Activated B cell treated with CpG ODN at 0.5 μM for 24 hours (primary cell): Measurements from ENCODE around the gene MCF2L. TPM values are rescaled to one million over a fixed set of nuclear protein-coding genes. Genes with fewer than 3 reads are reported as not detected.

ENCODE experiments used
- ATAC-seq: fragments of 200-7000 bp; cut with Tn5 transposase; one replicate; pipeline ENCODE4 v1.10.0; 2021; ENCODE audit warnings: low read depth, mild to moderate bottlenecking, moderate library complexity
- CTCF ChIA-PET: fragments of 350-600 bp; sonication (Branson Sonifier 250); formaldehyde crosslinking; loops from one replicate; lab custom pipeline; 2021; ENCODE audit warnings: antibody characterized with exemption; lab: Charles Lee
- POLR2A ChIA-PET: fragments of 350-600 bp; sonication (Branson Sonifier 250); formaldehyde crosslinking; loops from one replicate; lab custom pipeline; 2021; ENCODE audit warnings: antibody characterized with exemption; lab: Charles Lee
- DNase-seq: peaks from one replicate; pipeline ENCODE4 v3.0.0; 2022
- H3K27ac Mint-ChIP-seq: one replicate; pipeline ENCODE4 v1.8.0; 2020; ENCODE audit warnings: mixed read lengths
- H3K27me3 Mint-ChIP-seq: one replicate; pipeline ENCODE4 v1.8.0; 2021; ENCODE audit warnings: mixed read lengths
- H3K36me3 Mint-ChIP-seq: one replicate; pipeline ENCODE4 v1.8.0; 2021; ENCODE audit warnings: low read depth, mixed read lengths
- H3K4me1 Mint-ChIP-seq: one replicate; pipeline ENCODE4 v1.8.0; 2021; ENCODE audit warnings: mixed read lengths
- H3K4me3 Mint-ChIP-seq: one replicate; pipeline ENCODE4 v1.8.0; 2020; ENCODE audit warnings: mild to moderate bottlenecking, mixed read lengths
- H3K9me3 Mint-ChIP-seq: one replicate; pipeline ENCODE4 v1.8.0; 2020; ENCODE audit warnings: mixed read lengths
- intact Hi-C: fragments of 100-400 bp; cut with micrococcal nuclease; formaldehyde crosslinking; loops from one replicate; pipeline ENCODE4 v1.15.1; 2024
- total RNA-seq: library from RNA; stranded (reverse); gene quantifications from 2 replicates; pipeline ENCODE4 v1.2.3, GENCODE V29; 2022
- TF ChIP-seq, protein P1 (sequence below): fragments of 200-600 bp; IDR thresholded peaks from one replicate; pipeline ENCODE4 v1.8.0; 2022; ENCODE audit warnings: antibody characterized with exemption, mild to moderate bottlenecking

Gene MCF2L
- total RNA-seq, 1 donor from 2014 or later = 3.4 TPM

DNA sequence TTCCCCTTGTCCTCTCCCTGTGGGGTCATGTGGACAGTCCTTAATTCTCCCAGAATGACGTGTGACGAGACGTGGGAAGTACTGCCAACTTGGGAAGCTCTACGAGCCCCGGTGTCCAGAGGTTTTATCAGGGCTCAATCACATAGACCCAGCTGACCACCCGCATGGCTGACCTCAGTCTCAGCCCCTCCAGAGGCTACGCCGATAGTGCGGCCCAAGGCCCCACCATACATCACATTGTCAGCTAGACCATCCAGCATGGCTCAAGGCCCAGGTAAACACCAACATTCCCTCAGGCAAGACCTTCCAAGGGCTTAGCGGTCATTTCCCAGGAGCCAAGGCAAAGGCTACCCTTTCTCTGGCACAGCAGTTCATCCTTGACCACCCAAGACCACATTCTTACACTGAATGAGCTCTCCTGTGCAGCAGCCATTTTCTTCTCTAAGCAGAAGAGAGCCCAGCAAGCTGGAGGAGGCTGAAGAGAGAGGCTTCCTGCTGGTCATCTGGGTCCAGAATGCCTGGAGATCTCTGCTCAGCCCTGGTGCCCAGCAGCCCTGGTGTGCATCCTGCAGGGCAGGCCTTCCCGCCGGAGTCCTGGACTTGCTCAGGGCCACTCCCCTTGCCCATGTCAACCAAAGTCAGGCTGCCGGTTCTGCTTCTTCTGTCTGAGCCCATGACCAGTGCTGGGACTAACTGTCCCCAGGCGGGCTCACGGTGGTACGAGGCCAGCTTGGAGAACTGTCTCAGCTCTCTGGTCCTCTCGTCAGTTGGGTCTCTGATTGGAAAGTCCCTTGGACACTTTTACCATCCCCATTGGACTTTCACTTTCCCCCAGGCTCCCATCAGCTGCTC, 145.7 kb downstream of the MCF2L start:
- intact Hi-C loops = no loop called here
- H3K9me3 Mint-ChIP-seq = no peaks in the 10 kb centered on the region
- no peak overlapping the region for H3K4me3 Mint-ChIP-seq
- ATAC-seq (no peak), DNase-seq (peak; percentile 2)
- no peak overlapping the region for H3K27ac Mint-ChIP-seq
- ChIA-PET POLR2A (no interaction called here), CTCF (no interaction called here)
- no peaks in the 10 kb centered on the region for H3K36me3 Mint-ChIP-seq
- H3K27me3 Mint-ChIP-seq = peaks cover 17% of the 10 kb centered on the region
- TF ChIP-seq, protein P1, sequence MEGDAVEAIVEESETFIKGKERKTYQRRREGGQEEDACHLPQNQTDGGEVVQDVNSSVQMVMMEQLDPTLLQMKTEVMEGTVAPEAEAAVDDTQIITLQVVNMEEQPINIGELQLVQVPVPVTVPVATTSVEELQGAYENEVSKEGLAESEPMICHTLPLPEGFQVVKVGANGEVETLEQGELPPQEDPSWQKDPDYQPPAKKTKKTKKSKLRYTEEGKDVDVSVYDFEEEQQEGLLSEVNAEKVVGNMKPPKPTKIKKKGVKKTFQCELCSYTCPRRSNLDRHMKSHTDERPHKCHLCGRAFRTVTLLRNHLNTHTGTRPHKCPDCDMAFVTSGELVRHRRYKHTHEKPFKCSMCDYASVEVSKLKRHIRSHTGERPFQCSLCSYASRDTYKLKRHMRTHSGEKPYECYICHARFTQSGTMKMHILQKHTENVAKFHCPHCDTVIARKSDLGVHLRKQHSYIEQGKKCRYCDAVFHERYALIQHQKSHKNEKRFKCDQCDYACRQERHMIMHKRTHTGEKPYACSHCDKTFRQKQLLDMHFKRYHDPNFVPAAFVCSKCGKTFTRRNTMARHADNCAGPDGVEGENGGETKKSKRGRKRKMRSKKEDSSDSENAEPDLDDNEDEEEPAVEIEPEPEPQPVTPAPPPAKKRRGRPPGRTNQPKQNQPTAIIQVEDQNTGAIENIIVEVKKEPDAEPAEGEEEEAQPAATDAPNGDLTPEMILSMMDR = no peak
- no peaks in the 10 kb centered on the region for H3K4me1 Mint-ChIP-seq

DNA sequence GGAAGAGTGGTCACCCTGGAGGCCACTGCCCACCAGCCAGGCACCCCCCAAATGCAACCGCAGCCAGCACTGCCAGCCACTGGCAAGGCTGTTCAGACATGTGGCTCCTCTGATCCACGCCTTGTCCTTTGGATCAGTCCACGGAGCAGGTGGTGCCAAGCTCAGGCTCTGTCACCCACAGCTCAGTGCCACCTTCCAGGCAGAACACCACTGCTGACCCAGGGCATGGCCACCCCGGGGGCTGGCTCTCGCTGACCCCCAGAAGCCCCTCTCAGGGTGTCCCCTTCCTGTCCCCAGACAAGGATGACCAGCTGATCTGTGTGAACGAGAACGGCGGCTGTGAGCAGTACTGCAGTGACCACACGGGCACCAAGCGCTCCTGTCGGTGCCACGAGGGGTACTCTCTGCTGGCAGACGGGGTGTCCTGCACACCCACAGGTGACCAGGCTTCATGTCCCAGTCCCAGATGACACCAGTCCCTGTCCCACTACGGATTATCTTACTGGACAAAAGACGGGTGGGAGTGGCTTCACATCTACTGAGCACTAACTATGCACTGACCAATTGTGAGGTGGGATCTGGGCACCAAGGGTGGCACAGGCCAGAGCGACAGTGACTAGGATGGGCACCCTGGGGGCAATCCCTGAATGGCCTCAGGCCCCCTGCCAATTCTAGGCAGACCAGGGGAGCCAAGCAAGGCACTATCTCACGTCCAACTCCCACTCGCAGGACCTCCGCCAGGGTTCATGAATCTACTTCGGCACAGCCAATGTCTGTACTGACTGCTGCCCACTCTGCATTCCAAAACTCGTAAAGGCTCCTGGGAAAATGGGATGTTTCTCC, 146.6 kb downstream of the MCF2L start:
- ChIA-PET POLR2A (no interaction called here), CTCF (no interaction called here)
- no peak overlapping the region for H3K27ac Mint-ChIP-seq
- H3K27me3 Mint-ChIP-seq = peaks cover 17% of the 10 kb centered on the region
- H3K4me3 Mint-ChIP-seq = no peak overlapping the region
- no peaks in the 10 kb centered on the region for H3K9me3 Mint-ChIP-seq
- peak; percentile 7 for DNase-seq
- H3K4me1 Mint-ChIP-seq = no peaks in the 10 kb centered on the region
- intact Hi-C loops = no loop called here
- ATAC-seq = no peak
- no peaks in the 10 kb centered on the region for H3K36me3 Mint-ChIP-seq
- TF ChIP-seq, protein P1 = no peak

DNA sequence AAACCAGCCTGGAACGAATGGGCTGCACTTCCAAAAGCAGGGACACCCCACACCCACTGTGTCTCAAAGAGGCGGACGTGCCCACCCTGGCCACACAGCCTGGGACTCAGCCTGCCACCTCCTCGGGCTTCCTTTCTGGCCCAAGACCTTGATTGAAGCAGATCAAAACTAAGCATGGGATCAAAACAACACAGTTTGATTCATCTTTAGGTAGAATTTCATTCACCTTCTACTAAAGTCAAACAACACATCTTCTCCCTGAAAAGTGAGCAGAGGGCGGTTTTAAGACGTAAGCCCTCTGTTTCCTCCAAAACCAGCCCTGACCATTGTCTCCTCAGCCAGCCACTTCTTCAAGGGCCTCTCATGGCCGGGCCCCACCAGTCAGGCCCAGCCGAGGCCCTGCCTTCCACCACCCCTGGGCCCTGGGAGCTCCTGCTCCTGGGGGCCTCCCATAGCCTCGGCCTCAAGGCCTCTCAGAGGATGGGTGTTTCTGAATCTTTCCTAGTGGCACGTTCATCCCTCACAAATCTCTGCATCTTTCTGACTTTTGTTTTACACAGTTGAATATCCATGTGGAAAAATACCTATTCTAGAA, 147.3 kb downstream of the MCF2L start:
- ATAC-seq (no peak), DNase-seq (peak; percentile 4)
- TF ChIP-seq, protein P1 = no peak
- intact Hi-C loops = no loop called here
- no peaks in the 10 kb centered on the region for H3K4me1 Mint-ChIP-seq
- CTCF ChIA-PET = no interaction called here
- H3K36me3 Mint-ChIP-seq = no peaks in the 10 kb centered on the region
- H3K27me3 Mint-ChIP-seq = peaks cover 17% of the 10 kb centered on the region
- POLR2A ChIA-PET = no interaction called here
- H3K27ac Mint-ChIP-seq = no peak overlapping the region
- no peaks in the 10 kb centered on the region for H3K9me3 Mint-ChIP-seq
- no peak overlapping the region for H3K4me3 Mint-ChIP-seq

DNA sequence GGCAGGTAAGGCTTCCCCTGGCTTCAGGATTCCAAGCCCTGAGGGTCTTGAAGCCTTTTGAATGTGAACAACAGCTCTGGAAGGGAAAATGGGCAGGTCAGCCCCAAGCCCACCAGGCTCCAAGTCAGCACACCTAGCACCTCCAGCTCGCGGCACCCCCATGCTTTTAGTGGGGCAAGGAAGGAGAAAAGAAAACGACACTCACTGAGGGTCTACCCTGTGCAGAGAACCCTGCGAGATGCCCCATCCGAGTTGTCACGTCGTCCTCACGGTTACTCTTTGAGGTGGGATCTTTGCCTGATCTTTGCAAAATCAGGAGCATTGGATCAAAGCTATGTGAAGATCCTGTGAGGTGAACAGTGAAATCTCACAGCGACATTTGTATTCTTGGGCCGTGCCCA, 147.9 kb downstream of the MCF2L start:
- H3K27me3 Mint-ChIP-seq = peaks cover 17% of the 10 kb centered on the region
- H3K36me3 Mint-ChIP-seq = no peaks in the 10 kb centered on the region
- TF ChIP-seq, protein P1 = no peak
- CTCF ChIA-PET = interaction anchor here (0.6 kb wide), 1 partner anchor 41 kb away, joined by 3 read pairs; no protein-coding TSS in a partner anchor
- no peaks in the 10 kb centered on the region for H3K9me3 Mint-ChIP-seq
- POLR2A ChIA-PET = no interaction called here
- DNase-seq = peak; percentile 5
- H3K27ac Mint-ChIP-seq = no peak overlapping the region
- no peak overlapping the region for H3K4me3 Mint-ChIP-seq
- intact Hi-C loops = no loop called here
- ATAC-seq = no peak
- no peaks in the 10 kb centered on the region for H3K4me1 Mint-ChIP-seq
